Naive thymus-derived CD4-positive, alpha-beta T cell (primary cell): ENCODE data around the gene DYSF. TPM values are rescaled to one million over a fixed set of nuclear protein-coding genes. Genes with fewer than 3 reads are reported as not detected.

Experiments used
- ATAC-seq: fragments of 150-1000 bp; cut with Tn5 transposase; 2 replicates; pipeline ENCODE4 v1.10.0; 2021; ENCODE audit warnings: mild to moderate bottlenecking, moderate library complexity
- CTCF ChIA-PET: fragments of 350-600 bp; sonication (Branson Sonifier 250); formaldehyde crosslinking; loops from one replicate; lab custom pipeline; 2021; ENCODE audit warnings: antibody characterized with exemption; lab: Charles Lee
- POLR2A ChIA-PET: fragments of 350-600 bp; sonication (Branson Sonifier 250); formaldehyde crosslinking; loops from one replicate; lab custom pipeline; 2021; ENCODE audit warnings: antibody characterized with exemption, inconsistent platforms; lab: Charles Lee
- DNase-seq, 9 donors: peaks; one replicate each; pipeline versions ENCODE4 v3.0.0 to v3.0.0-alpha.2; 2020 to 2022; ENCODE audit warnings: mixed read lengths in 1 of 9
- H3K27ac ChIP-seq: one replicate; pipeline ENCODE4 v1.7.0; 2013; ENCODE audit warnings: mild to moderate bottlenecking, low read depth, low read length, moderate library complexity
- H3K27me3 ChIP-seq, 2 donors: one replicate each; pipeline ENCODE4 v1.7.0; 2013; ENCODE audit warnings: low read length in 2 of 2, mild to moderate bottlenecking in 2 of 2, moderate library complexity in 2 of 2; ENCODE audit not compliant: control insufficient read depth in 2 of 2, insufficient read depth in 2 of 2
- H3K36me3 ChIP-seq, 3 experiments: 1 replicate in 2 of 3; 2 replicates in 1 of 3; pipeline ENCODE4 v1.7.0; 2013; ENCODE audit warnings: low read length in 3 of 3, mild to moderate bottlenecking in 3 of 3, moderate library complexity in 1 of 3; ENCODE audit not compliant: insufficient read depth in 3 of 3, control insufficient read depth in 2 of 3
- H3K4me1 ChIP-seq, 2 donors: one replicate each; pipeline ENCODE4 v1.7.0; 2013; ENCODE audit warnings: low read length in 2 of 2, mild to moderate bottlenecking in 2 of 2, moderate library complexity in 1 of 2; ENCODE audit not compliant: control insufficient read depth in 2 of 2, insufficient read depth in 2 of 2
- H3K4me3 ChIP-seq: 2 replicates; pipeline ENCODE4 v1.7.0; 2013; ENCODE audit warnings: mild to moderate bottlenecking, low read length
- H3K9me3 ChIP-seq, 3 experiments: 1 replicate in 2 of 3; 2 replicates in 1 of 3; pipeline ENCODE4 v1.7.0; 2013; ENCODE audit warnings: low read length in 3 of 3; ENCODE audit not compliant: control insufficient read depth in 2 of 3
- H3K27ac Mint-ChIP-seq, 9 donors: one replicate each; pipeline ENCODE4 v1.8.0; 2020 to 2022; ENCODE audit warnings: mixed read lengths in 9 of 9, mild to moderate bottlenecking in 8 of 9, moderate library complexity in 5 of 9, inconsistent platforms in 2 of 9
- H3K27me3 Mint-ChIP-seq, 5 donors: one replicate each; pipeline ENCODE4 v1.8.0; 2021 to 2022; ENCODE audit warnings: mixed read lengths in 5 of 5, mild to moderate bottlenecking in 1 of 5
- H3K36me3 Mint-ChIP-seq, 5 donors: one replicate each; pipeline ENCODE4 v1.8.0; 2020 to 2022; ENCODE audit warnings: mixed read lengths in 5 of 5, mild to moderate bottlenecking in 3 of 5, inconsistent platforms in 1 of 5
- H3K4me1 Mint-ChIP-seq, 7 donors: one replicate each; pipeline ENCODE4 v1.8.0; 2020 to 2022; ENCODE audit warnings: mixed read lengths in 7 of 7, mild to moderate bottlenecking in 3 of 7, inconsistent platforms in 1 of 7
- H3K4me3 Mint-ChIP-seq, 10 donors: one replicate each; pipeline ENCODE4 v1.8.0; 2020 to 2022; ENCODE audit warnings: mild to moderate bottlenecking in 10 of 10, mixed read lengths in 10 of 10, moderate library complexity in 6 of 10, inconsistent platforms in 2 of 10
- H3K9me3 Mint-ChIP-seq, 11 donors: one replicate each; pipeline ENCODE4 v1.8.0; 2020 to 2022; ENCODE audit warnings: mixed read lengths in 11 of 11, mild to moderate bottlenecking in 4 of 11, inconsistent platforms in 1 of 11, moderate library complexity in 1 of 11
- intact Hi-C, 2 donors: fragments of 100-400 bp; cut with micrococcal nuclease; formaldehyde crosslinking; loops; one replicate each; pipeline ENCODE4 v1.15.1; 2023
- polyA plus RNA-seq, 2 donors: library from polyadenylated mRNA; unstranded; fragments of 300-500 nt; fragmentation: Illumina TruSeq; gene quantifications; one replicate each; pipeline ENCODE4 v1.2.3, GENCODE V29; 2021
- total RNA-seq, 6 experiments: library from RNA in 5 of 6; stranded (reverse) in 5 of 6; gene quantifications; 1 replicate in 5 of 6; 2 replicates in 1 of 6; pipeline ENCODE4 v1.2.3 and lab custom pipeline; 2021 to 2026

Gene DYSF
- total and polyA plus RNA-seq, 7 experiments from 2014 or later: 0.14 to 28.2 (median 0.32) TPM; not detected in 2

DNA sequence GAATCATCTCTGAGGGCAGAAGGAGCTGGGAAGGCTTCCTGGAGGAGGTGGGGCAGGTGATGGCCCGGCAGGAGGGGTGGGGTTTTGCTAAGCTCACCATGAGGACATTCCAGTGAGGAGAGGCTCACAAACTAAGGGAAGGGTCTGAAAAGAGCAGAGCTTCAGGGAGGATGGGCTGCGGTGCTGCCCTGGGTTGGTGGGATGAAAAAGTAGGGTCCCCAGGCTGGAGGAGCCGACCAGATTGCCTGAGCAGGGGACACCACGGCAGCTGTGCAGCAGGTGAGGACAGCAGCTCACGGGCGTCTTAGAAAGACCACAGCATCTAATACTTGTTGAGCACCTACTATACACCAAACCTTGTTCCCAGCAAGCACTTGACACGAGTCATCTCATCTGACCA is 82.2 kb downstream of the DYSF start:
- Histone ChIP-seq H3K9me3 (no peaks in the 10 kb centered on the region), H3K27ac (no peak overlapping the region), H3K27me3 (no peaks in the 10 kb centered on the region), H3K4me3 (no peak overlapping the region), H3K4me1 (no peaks in the 10 kb centered on the region), H3K36me3 (no peaks in the 10 kb centered on the region)
- Mint-ChIP-seq H3K27ac (peak overlapping the region in 1 of 9 donors; percentile 63), H3K4me3 (no peak overlapping the region), H3K36me3 (no peaks in the 10 kb centered on the region), H3K27me3 (peaks cover 4 to 40% (median 25%) of the 10 kb centered on the region in 5 donors), H3K9me3 (no peaks in the 10 kb centered on the region), H3K4me1 (peaks cover 0 to 5% (median 0%) of the 10 kb centered on the region in 7 donors)
- DNase-seq (no peak), ATAC-seq (no peak)
- ChIA-PET CTCF (interaction anchor here (0.9 kb wide), 1 partner anchor 29 kb away, joined by 4 read pairs; no protein-coding TSS in a partner anchor), POLR2A (no interaction called here)
- intact Hi-C loops: no loop called here

DNA sequence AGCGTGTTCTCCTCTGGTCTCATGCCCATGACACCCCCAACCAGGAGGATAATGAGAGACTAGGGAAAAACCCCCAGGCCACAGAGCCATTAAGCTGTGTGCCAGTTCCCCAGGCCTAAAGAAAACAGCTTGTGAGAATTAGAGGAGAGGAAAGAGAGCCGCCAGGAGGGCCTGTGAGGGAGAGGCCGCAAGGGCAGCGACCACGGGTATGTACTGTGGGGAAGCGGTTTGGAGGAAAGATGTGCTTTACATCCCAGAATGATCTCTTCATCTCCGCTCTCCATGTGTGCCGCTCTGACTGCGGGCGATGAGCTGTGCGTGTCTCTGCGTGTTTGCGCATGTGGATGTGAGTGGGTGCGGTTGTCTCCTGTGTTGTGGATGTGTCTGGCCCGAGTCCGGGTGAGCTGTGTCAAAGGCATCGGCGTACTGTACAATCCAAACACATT is 82.9 kb downstream of the DYSF start:
- ChIA-PET POLR2A (no interaction called here), CTCF (no interaction called here)
- no peak for DNase-seq
- H3K27ac ChIP-seq: no peak overlapping the region
- no peaks in the 10 kb centered on the region for H3K36me3 ChIP-seq
- Mint-ChIP-seq H3K4me3 (no peak overlapping the region), H3K36me3 (no peaks in the 10 kb centered on the region), H3K4me1 (peaks cover 0 to 3% (median 0%) of the 10 kb centered on the region in 7 donors), H3K27ac (no peak overlapping the region), H3K27me3 (peaks cover 4 to 34% (median 18%) of the 10 kb centered on the region in 5 donors), H3K9me3 (no peaks in the 10 kb centered on the region)
- no peaks in the 10 kb centered on the region for H3K27me3 ChIP-seq
- no peak overlapping the region for H3K4me3 ChIP-seq
- ATAC-seq: no peak
- intact Hi-C loops: no loop called here
- H3K9me3 ChIP-seq: no peaks in the 10 kb centered on the region
- no peaks in the 10 kb centered on the region for H3K4me1 ChIP-seq

DNA sequence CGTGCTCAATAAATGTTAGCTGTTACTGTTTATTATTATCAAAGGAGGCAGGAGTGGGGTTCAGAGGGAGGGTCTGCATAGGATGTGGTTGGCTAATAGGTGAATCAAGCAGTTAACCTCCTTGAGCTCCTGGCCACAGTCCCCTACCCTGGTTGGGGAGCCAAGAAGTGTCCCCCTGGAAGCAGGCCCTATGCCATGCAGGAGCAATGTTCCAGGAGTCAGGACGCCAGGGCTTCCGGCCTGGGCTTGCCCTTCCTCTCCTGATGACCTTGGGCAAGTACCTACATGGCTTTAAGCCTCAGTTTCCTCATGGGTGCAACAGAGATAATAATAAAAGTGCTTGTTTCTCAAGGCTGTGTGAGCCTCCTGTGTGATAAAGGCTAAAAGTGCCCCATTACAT is 84.9 kb downstream of the DYSF start:
- CTCF ChIA-PET: interaction anchor here (1.3 kb wide), 1 partner anchor 10 kb away, joined by 4 read pairs; no protein-coding TSS in a partner anchor
- Histone ChIP-seq H3K36me3 (no peaks in the 10 kb centered on the region), H3K9me3 (no peaks in the 10 kb centered on the region), H3K4me3 (no peak overlapping the region), H3K4me1 (no peaks in the 10 kb centered on the region), H3K27me3 (no peaks in the 10 kb centered on the region), H3K27ac (no peak overlapping the region)
- H3K36me3 Mint-ChIP-seq: no peaks in the 10 kb centered on the region
- peaks cover 0 to 4% (median 0%) of the 10 kb centered on the region in 11 donors for H3K9me3 Mint-ChIP-seq
- no peak for ATAC-seq
- peaks cover 2 to 16% (median 11%) of the 10 kb centered on the region in 5 donors for H3K27me3 Mint-ChIP-seq
- no peak for DNase-seq
- intact Hi-C loops: no loop called here
- no peak overlapping the region for H3K27ac Mint-ChIP-seq
- H3K4me1 Mint-ChIP-seq: peaks cover 0 to 1% (median 0%) of the 10 kb centered on the region in 7 donors
- H3K4me3 Mint-ChIP-seq: no peak overlapping the region
- POLR2A ChIA-PET: no interaction called here

DNA sequence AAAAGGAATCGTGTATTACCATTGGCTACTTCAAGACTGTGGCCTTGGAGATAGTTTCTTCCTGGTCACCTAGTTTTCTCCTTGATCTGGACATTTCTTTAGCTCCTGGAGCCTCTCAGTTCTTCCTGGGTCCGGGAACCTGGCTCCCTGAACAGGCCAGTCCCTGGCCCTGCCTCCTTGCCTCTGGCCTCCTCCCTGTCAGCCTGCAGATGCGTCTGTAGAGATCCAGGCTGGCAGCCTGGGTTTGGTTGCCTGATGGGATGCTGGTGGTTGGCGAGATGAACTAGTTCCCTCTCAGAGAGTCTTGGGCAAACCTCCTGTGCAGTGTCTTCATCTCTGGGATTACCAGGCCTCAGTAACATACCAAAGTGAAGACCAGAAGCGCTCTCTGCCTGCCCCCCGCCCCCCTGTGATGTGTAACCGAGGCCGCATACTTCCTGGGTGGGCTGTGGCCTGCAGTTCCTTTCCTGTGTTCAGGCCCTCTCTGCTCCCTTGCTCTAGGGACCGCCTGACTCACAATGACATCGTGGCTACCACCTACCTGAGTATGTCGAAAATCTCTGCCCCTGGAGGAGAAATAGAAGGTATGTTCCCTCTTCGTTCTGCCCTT is 85.4 kb downstream of the DYSF start:
- Histone ChIP-seq H3K4me1 (no peaks in the 10 kb centered on the region), H3K4me3 (no peak overlapping the region), H3K27me3 (no peaks in the 10 kb centered on the region), H3K9me3 (no peaks in the 10 kb centered on the region), H3K36me3 (no peaks in the 10 kb centered on the region), H3K27ac (no peak overlapping the region)
- DNase-seq (no peak), ATAC-seq (no peak)
- H3K9me3 Mint-ChIP-seq: peaks cover 0 to 6% (median 0%) of the 10 kb centered on the region in 11 donors
- intact Hi-C loops: no loop called here
- H3K27ac Mint-ChIP-seq: no peak overlapping the region
- peaks cover 0 to 1% (median 0%) of the 10 kb centered on the region in 7 donors for H3K4me1 Mint-ChIP-seq
- POLR2A ChIA-PET: no interaction called here
- CTCF ChIA-PET: interaction anchor here (1.3 kb wide), 1 partner anchor 10 kb away, joined by 4 read pairs; no protein-coding TSS in a partner anchor
- H3K4me3 Mint-ChIP-seq: no peak overlapping the region
- H3K27me3 Mint-ChIP-seq: peaks cover 2 to 11% (median 7%) of the 10 kb centered on the region in 5 donors
- peaks cover 0 to under 1% (median 0%) of the 10 kb centered on the region in 5 donors for H3K36me3 Mint-ChIP-seq

DNA sequence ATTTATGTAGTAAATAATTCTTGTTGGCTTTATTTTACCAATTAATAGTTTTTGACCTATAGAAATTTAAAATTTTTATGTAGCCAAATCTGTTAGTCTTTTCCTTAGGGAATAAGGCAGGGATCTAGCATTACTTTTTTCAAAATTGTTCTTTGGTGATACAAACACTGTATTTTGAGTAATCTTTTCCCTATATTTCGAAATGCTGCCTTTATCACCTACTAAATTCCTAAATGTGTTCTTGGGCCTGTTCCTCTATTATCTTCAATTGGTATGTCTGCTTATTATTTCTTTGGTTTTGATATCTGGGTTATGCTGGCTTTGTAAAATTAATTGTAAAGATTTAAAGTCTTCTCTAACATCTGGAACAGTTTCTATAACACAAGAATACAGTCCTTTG is 87.5 kb downstream of the DYSF start:
- no peak overlapping the region for H3K27ac Mint-ChIP-seq
- peaks cover 9 to 18% (median 16%) of the 10 kb centered on the region in 5 donors for H3K27me3 Mint-ChIP-seq
- Histone ChIP-seq H3K9me3 (no peaks in the 10 kb centered on the region), H3K27ac (no peak overlapping the region), H3K4me1 (peaks cover 0 to 8% of the 10 kb centered on the region in 2 donors), H3K27me3 (no peaks in the 10 kb centered on the region), H3K4me3 (no peak overlapping the region), H3K36me3 (no peaks in the 10 kb centered on the region)
- H3K4me3 Mint-ChIP-seq: no peak overlapping the region
- H3K36me3 Mint-ChIP-seq: peaks cover 0 to 5% (median 0%) of the 10 kb centered on the region in 5 donors
- peaks cover 0 to 9% (median 0%) of the 10 kb centered on the region in 11 donors for H3K9me3 Mint-ChIP-seq
- intact Hi-C loops: no loop called here
- ATAC-seq (no peak), DNase-seq (no peak)
- H3K4me1 Mint-ChIP-seq: peaks cover 5 to 11% (median 10%) of the 10 kb centered on the region in 7 donors
- ChIA-PET POLR2A (no interaction called here), CTCF (no interaction called here)

- H3K9me3 ChIP-seq: no peaks in the 10 kb centered on the region
- Mint-ChIP-seq H3K36me3 (peaks cover 0 to 5% (median 0%) of the 10 kb centered on the region in 5 donors), H3K27me3 (peaks cover 10 to 24% (median 20%) of the 10 kb centered on the region in 5 donors), H3K27ac (no peak overlapping the region), H3K4me3 (peak overlapping the region; percentile 54 to 83 (median 68)), H3K9me3 (peaks cover 0 to 9% (median 0%) of the 10 kb centered on the region in 11 donors), H3K4me1 (peaks cover 5 to 15% (median 12%) of the 10 kb centered on the region in 7 donors)
- intact Hi-C loops: loop anchor here in 1 of 2 donors (1.0 to 5.0 kb wide), 2 partner anchors 592 to 605 kb away; no protein-coding TSS in a partner anchor
- peaks cover 0 to 9% of the 10 kb centered on the region in 2 donors for H3K4me1 ChIP-seq
- POLR2A ChIA-PET: no interaction called here
- peak overlapping the region; percentile 51 for H3K4me3 ChIP-seq
- H3K36me3 ChIP-seq: no peaks in the 10 kb centered on the region
- H3K27ac ChIP-seq: no peak overlapping the region
- ATAC-seq (no peak), DNase-seq (no peak)
- no peaks in the 10 kb centered on the region for H3K27me3 ChIP-seq
- CTCF ChIA-PET: no interaction called here
These were observed 91.7 kb downstream of the DYSF start for GRCh38 chr2:71544919-71545571.
